GM19193 (cell line): ENCODE results near the gene PPP4R3C.

Experiments used
- POLR2A ChIP-seq: IDR thresholded peaks from 4 replicates; pipeline ENCODE4 v1.6.1; 2011; ENCODE audit not compliant: insufficient read depth, insufficient read length; ENCODE audit errors: extremely low read depth

Gene PPP4R3C

GRCh38 chrX:27463187-27463586, at the start of gene PPP4R3C:
Gene PPP4R3C (minus strand): TSS chrX:27463341. CDS start chrX:27463296, 45 bp downstream.
- no peak for TF ChIP-seq POLR2A

- no peak for TF ChIP-seq POLR2A
These were observed 28.3 kb upstream of the PPP4R3C start for GRCh38 chrX:27491397-27491796.

- TF ChIP-seq POLR2A: no peak
These were observed 2.9 kb upstream of the PPP4R3C start for GRCh38 chrX:27466051-27466450.

GRCh38 chrX:27465036-27465435, 1.9 kb upstream of the PPP4R3C start:
- TF ChIP-seq POLR2A: no peak

GRCh38 chrX:27451324-27451723, 11.8 kb downstream of the PPP4R3C start:
- no peak for TF ChIP-seq POLR2A

GRCh38 chrX:27446423-27446822, 16.7 kb downstream of the PPP4R3C start:
- TF ChIP-seq POLR2A: no peak

GRCh38 chrX:27445438-27445837, 17.7 kb downstream of the PPP4R3C start:
- TF ChIP-seq POLR2A: no peak

- no peak for TF ChIP-seq POLR2A
These were observed 18.8 kb downstream of the PPP4R3C start for GRCh38 chrX:27444093-27444908.

GRCh38 chrX:27439771-27440170, 23.4 kb downstream of the PPP4R3C start:
- TF ChIP-seq POLR2A: no peak

GRCh38 chrX:27438937-27439336, 24.2 kb downstream of the PPP4R3C start:
- no peak for TF ChIP-seq POLR2A

GRCh38 chrX:27435031-27435430, 28.1 kb downstream of the PPP4R3C start:
- no peak for TF ChIP-seq POLR2A
